GM18868 (cell line): Measurements from ENCODE around the gene ACTG1.

Source experiments
- ATAC-seq: cut with Tn5 transposase; IDR thresholded peaks from one replicate; pipeline ENCODE4 v1.9.1; 2021; ENCODE audit warnings: mild to moderate bottlenecking, moderate library complexity; ENCODE audit not compliant: unreplicated experiment

ACTG1 gene

GRCh38 chr17:81545160-81545949, 32.8 kb upstream of the ACTG1 start:
- ATAC-seq: no peak

GRCh38 chr17:81544281-81544974, 31.8 kb upstream of the ACTG1 start:
- ATAC-seq: no peak

DNA sequence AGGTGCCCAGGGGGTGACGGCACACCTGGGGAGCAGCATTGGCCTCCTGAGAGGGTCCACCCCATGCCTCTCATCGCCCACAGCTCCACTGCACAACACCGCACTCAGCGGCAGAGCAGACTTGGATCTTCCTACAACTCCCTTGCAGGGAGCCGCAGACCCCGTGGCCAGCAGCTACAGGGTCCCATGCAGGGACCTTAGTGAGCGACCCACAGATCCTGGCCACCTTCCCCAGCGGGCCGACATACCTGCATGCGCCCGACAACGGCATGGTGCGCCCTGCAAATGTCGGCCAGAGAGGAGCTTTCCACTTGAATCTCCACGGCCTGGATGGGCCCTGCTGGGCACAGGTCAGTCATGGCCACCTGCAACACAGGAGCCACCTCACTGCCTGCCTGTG, 31.2 kb upstream of the ACTG1 start:
- no peak for ATAC-seq

DNA sequence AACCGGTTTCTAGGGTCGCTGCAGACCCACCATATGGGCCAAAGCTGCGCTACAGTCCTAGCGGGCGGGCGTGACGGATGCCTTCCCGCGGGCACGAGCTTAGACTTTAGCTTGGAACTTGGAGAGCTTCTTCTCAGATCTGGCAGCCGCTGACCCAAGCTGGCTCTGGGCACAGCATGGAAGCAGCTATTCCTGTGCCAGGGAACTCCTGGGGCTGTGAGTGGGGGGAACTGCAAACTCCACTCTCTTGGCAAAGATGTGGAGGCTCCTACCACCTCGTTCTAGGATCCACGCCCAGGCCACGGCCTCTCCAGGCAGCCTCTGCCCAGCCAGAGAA, 30.7 kb upstream of the ACTG1 start:
- ATAC-seq: no peak

DNA sequence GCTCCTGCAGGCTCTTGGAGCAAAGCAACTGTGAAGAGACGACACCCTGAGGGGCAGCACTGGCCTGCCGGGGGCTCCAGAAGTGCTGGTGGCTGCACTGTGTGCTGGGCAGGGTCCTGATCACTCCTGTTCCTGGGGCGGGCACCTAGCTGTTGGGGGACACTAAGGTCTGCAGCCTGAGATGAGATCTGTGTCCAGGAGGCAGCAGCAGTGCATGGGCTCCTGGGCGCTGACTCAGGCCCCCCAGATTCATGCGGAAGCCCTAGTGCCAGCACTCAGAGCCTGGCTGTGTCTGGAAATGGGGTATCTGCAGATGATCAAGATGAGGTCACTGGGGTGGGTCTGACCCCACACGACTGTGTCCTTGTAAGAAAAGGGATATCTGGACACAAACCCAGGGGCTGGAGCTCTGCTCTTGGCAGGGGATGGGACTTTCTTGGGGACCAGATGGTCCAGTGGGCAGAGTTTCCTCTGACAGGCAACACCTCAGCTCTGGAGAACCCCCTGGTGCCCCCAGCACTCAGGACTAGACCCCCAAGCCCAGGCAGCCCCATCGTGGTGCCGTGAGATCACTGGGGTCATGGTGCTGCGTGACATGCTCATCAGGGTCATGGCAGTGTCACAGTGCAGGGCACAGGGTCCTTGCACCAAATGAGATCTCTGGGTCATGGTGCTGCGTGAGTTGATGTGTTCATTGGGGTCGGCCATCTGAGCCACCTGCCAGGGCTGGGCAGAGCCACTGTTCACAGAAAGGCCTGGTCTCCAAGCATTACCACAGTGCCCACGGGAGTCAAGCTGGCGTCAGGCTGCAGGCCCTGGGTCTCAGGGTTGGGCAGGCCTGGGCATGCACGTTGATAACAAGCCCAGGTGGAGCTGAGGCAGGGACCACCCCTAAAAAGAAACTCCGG, 30.1 kb upstream of the ACTG1 start:
- ATAC-seq: no peak

- ATAC-seq: no peak
Observed at GRCh38 chr17:81541123-81541522, 28.5 kb upstream of the ACTG1 start.

DNA sequence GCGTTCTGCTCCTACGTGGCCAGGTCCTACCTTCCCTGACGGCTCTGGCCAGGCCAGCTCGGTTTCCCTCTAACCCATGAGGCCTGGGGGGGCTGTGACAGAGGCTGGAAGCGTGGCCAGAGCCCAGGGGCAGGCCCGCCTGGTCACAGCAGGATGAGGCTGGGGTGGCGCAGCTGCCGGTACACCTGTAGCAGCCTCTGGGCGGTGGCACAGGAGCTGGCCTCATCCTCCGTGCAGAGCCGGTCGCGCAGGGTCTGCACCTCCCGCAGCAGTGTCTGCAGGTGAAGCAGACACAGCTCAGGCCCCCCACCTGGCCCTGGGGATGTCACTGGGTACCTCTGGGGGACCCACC, 28.1 kb upstream of the ACTG1 start:
- ATAC-seq: no peak

DNA sequence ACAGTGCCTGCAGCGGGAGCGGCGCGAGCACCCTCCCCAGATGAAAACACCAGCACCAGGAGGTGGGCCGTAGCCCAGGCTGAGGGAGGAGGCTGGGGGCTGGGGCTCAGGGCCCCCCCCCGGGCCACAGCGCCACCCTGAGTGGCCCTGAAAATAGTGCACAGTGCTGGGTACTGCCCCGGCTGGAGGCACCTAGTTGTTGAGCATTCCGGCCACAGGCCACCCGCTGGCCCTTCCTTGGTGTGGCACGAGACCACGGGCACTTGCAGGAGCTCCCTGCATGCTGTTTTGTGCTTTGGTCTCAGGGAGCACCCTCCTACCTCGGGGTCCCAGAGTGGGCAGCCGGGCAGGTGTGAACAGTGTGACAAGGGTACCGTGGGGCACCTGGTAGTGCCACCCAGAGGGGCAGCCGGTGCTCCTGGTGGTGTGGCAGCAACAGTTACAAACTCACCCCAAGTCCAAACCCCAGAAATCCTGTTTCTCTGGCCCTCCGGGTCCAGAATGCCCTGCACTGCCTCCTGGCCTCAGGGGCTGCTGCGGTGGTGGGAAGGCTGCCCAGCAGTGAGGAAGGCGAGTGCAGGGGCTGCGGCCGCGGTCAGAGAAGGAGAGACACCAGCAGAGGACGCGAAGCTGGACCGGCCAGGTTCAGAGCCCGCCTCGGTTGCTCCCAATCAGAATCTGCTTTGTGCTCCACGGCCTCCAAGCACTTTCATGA, 27.5 kb upstream of the ACTG1 start:
- ATAC-seq: no peak

- ATAC-seq: no peak
Observed at GRCh38 chr17:81539571-81539900, 26.9 kb upstream of the ACTG1 start.

DNA sequence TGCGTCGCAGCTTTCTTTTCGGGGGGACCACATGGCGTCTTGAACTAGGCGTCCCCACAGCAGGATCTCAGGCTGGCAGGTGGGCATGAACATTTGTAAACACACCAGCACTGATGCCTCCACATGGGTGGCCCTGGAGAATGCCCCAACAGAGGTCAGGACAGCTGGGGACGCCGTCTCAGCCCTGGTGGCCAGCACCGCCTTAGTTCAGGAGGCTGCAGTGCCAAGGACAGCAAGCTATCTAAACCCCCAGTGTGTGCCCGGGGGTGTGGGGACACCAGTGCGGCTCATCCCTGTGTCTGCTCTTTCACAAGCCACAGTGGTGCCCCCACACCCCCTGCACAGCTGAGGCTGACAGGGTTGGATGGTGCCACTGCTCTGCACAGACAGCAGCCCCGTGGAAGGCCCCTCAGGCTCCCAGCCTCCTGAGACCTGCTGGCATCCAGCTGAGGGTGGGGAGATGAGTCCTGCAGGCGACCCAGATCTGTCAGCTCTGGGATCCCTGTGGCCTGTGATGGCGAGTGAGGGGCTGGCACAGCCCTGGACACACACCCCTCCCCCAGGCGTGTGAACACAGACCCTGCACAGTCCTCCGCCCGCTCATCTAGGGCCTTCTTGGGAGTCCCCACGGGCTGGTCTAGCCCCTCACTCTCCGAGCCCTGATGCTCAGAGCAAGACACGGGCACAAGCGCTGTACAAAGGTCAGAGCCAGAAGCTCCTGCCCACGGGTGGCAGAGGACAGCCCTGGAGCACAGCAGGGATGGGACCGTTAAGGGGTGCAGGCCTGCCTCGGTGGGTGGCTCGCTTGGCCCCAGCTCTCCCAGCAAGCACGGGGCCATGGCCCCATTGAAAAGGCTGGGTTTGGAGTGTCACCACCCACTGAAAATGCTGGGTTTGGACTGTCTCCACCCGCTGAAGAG, 26.3 kb upstream of the ACTG1 start:
- no peak for ATAC-seq

GRCh38 chr17:81537856-81538555, 25.4 kb upstream of the ACTG1 start:
- ATAC-seq: no peak

DNA sequence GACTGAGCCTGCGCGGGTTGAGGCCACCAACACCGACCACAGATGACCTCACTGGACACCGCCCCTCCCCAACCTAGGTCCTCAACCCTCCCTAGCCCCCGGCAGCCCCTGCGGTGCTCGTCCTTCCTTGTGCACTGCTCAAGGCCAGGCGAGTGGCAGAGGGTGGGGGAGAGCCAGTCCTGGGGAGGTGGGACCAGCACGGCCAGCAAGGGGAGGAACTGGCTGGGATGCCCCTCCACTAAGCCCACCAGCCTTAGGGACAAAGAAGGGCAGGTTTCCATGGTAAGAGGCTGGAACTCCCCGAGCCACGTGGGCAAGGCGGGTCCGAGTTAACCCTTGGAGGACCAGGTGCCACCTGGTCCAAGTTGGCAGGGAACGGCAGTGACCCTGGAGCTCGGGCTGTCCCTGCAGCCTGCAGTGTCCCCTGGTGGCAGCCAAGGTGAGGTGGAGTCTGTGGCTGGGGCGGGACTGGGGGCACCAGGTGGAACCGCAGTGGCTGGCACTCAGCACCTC, 24.8 kb upstream of the ACTG1 start:
- no peak for ATAC-seq

GRCh38 chr17:81536299-81537290, 24.0 kb upstream of the ACTG1 start:
- no peak for ATAC-seq

DNA sequence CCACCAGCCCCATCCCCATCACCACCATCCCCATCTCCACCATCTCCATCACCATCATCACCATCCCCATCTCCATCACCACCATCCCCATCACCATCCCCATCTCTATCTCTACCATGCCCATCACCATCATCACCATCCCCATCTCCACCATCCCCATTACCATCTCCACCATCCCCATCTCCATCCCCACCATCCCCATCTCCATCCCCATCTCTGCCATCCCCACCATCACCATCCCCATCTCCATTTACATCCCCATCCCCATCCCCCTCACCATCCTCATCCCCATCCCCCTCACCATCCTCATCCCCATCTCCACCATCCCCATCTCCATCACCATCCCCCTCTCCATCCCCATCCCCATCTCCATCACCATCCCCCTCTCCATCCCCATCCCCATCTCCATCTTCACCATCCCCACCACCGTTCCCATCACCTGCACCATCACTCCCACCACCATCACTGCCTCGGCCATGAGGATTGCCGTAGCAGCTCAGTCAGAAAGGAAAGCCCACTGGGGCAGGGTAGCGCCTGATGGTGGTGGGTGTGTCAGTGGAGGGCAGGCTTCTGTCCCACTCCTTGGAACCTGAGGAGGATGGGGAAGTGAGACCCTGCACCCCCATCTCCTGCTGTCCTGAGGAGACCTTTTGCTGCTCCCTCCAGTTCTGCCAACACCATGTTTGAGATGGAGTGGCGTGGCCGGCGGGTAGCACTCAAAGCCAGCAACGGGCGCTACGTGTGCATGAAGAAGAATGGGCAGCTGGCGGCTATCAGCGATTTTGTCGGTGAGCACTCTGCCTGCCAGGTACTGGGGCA, 23.1 kb upstream of the ACTG1 start:
- no peak for ATAC-seq

GRCh38 chr17:81535007-81535328, 22.4 kb upstream of the ACTG1 start:
- no peak for ATAC-seq

DNA sequence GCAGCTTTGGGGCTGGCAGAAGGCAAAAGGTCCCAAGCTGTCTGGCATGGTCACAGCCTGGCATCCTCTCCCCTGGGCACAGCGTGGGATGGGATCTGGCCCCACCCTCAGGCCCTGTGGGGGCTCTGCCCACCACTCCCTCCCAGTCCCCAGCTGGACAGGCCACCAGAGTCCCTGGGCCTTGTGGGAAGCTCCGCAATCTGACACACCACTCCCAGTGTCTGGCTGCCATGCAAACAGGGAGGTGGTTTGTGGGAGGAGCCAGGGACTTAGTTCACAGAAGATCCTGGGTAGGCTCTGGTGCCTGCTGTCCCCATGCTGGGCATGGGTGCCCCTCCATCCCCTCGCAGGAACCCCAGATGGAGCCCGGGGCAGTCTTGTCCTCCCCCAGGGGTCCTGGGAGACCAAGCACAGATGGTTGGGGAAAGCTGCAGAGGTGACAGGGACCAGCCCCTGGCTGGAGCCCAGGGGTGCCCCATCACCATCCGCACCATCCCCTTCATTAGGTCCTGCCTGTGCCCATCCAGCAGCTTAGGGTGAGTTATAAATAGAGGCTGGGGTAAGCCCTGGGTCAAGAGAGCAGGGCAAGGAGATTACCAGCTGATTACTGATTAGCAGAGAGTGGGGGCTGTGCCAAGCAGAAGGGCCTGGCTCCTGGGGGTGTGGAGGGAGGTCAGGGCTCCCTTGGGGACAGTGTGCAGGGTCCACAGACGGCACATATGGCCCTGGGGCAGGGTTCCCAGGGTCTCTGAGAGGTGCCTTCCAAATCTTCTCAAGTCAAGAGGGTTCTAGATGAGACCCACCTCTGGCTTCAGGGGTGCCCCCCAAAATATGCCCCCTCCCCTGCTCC, 21.8 kb upstream of the ACTG1 start:
- ATAC-seq: no peak
